ENCODE results near the gene AURKA.

The AURKA gene

DNA sequence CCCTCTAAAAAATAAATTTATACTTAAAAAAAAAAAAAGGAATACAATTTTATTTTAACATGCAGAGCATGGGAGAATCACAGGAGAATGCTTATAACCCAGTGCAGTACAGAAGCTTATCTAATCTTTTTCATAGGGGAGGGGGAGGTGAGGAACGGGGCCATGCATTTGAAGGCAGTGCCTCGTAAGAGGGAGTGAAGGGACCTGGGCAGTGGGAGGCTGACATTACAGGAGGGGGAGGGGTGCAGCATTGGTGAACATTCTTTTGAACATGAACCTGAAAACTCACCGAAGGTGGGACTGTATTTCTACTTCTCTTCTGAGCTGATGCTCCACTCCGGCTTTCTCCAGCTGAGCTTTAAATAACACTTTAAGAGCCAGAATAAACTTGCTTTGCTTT lies 9.3 kb downstream of the AURKA start:
- no peak overlapping the region for H3K27ac ChIP-seq (ENCODE audit: low read depth, low read length)
- no peaks in the 10 kb centered on the region for H3K27me3 ChIP-seq (ENCODE audit: control insufficient read depth in 1 of 2, insufficient read depth in 2 of 2, low read length in 2 of 2)
- peaks cover 8 to 52% of the 10 kb centered on the region in 2 donors for H3K36me3 ChIP-seq (ENCODE audit: control insufficient read depth in 1 of 2, insufficient read depth in 2 of 2, low read length in 2 of 2)
- H3K4me1 ChIP-seq (ENCODE audit: control insufficient read depth in 1 of 2, insufficient read depth in 2 of 2, low read length in 2 of 2), result no peaks in the 10 kb centered on the region
- no peak overlapping the region for H3K9ac ChIP-seq (ENCODE audit: low read depth in 1 of 2, low read length in 2 of 2)
- no peaks in the 10 kb centered on the region for H3K9me3 ChIP-seq (ENCODE audit: control insufficient read depth in 1 of 2, low read length in 2 of 2)
- H3K4me3 ChIP-seq (ENCODE audit: low read depth in 1 of 2, low read length in 2 of 2), result no peak overlapping the region

DNA sequence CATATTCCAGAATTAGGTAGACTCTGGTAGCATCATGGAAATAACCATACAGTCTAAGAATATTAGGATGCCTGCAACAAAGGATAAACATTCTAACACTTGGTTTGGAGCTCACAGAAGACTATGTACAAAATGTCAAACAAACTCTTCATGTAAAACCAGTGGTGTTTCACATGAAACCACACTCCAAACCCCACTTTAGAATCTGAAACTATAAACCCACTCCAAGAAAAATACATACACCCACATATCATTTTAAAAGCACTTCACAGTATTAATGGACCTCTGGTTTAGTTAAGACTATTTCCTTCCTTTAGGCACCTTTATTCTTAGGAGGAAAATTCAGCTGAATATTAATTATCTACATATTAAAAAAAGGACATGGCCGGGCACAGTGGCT lies 10.5 kb downstream of the AURKA start:
- Histone ChIP-seq H3K27ac (ENCODE audit: low read depth, low read length) (no peak overlapping the region), H3K4me3 (ENCODE audit: low read depth in 1 of 2, low read length in 2 of 2) (no peak overlapping the region), H3K4me1 (ENCODE audit: control insufficient read depth in 1 of 2, insufficient read depth in 2 of 2, low read length in 2 of 2) (no peaks in the 10 kb centered on the region), H3K27me3 (ENCODE audit: control insufficient read depth in 1 of 2, insufficient read depth in 2 of 2, low read length in 2 of 2) (no peaks in the 10 kb centered on the region), H3K9me3 (ENCODE audit: control insufficient read depth in 1 of 2, low read length in 2 of 2) (no peaks in the 10 kb centered on the region), H3K9ac (ENCODE audit: low read depth in 1 of 2, low read length in 2 of 2) (no peak overlapping the region), H3K36me3 (ENCODE audit: control insufficient read depth in 1 of 2, insufficient read depth in 2 of 2, low read length in 2 of 2) (peaks cover 8 to 57% of the 10 kb centered on the region in 2 donors)

DNA sequence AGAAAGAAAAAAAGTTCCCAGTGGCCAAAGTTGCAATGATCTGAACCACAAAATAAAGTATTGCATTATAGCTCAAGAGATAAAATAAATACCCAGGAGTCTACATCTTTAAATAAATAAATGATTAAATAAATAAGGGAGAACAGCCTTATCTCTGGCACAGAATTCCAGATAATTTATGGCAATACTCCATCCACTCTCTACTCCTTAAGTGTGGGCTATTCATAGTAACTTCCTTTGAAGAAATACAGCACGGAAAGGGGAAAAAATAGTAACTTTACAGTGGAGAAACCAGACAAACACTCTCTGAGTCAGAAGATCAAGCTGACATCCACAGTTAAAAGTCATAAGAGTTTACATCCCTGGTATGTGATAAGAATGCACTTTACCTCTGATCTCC lies 11.6 kb downstream of the AURKA start:
- H3K9me3 ChIP-seq (ENCODE audit: control insufficient read depth in 1 of 2, low read length in 2 of 2), result no peaks in the 10 kb centered on the region
- H3K9ac ChIP-seq (ENCODE audit: low read depth in 1 of 2, low read length in 2 of 2), result no peak overlapping the region
- H3K27me3 ChIP-seq (ENCODE audit: control insufficient read depth in 1 of 2, insufficient read depth in 2 of 2, low read length in 2 of 2), result no peaks in the 10 kb centered on the region
- peaks cover 0 to 7% of the 10 kb centered on the region in 2 donors for H3K4me1 ChIP-seq (ENCODE audit: control insufficient read depth in 1 of 2, insufficient read depth in 2 of 2, low read length in 2 of 2)
- peaks cover 8 to 52% of the 10 kb centered on the region in 2 donors for H3K36me3 ChIP-seq (ENCODE audit: control insufficient read depth in 1 of 2, insufficient read depth in 2 of 2, low read length in 2 of 2)
- no peak overlapping the region for H3K4me3 ChIP-seq (ENCODE audit: low read depth in 1 of 2, low read length in 2 of 2)
- no peak overlapping the region for H3K27ac ChIP-seq (ENCODE audit: low read depth, low read length)

DNA sequence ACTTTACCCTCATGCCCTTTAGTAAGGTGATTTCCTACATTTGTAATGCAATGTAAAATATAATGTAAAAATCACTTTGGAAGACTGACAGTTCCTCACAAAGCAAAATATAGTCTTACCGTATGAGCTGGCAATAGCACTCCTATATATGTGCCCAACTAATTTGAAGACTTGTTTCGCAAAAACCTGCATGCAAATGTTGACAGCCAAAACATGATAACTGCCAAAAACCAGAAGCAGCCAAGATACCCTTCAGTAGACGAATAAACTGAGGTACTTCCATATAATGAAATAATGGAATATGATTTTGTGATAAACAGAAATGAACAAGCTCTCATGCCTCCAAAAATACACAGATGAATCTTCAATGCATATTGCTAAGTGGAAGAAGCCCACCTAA lies 13.6 kb downstream of the AURKA start:
- H3K27me3 ChIP-seq (ENCODE audit: control insufficient read depth in 1 of 2, insufficient read depth in 2 of 2, low read length in 2 of 2), result no peaks in the 10 kb centered on the region
- H3K9me3 ChIP-seq (ENCODE audit: control insufficient read depth in 1 of 2, low read length in 2 of 2), result no peaks in the 10 kb centered on the region
- peaks cover 0 to 45% of the 10 kb centered on the region in 2 donors for H3K36me3 ChIP-seq (ENCODE audit: control insufficient read depth in 1 of 2, insufficient read depth in 2 of 2, low read length in 2 of 2)
- H3K27ac ChIP-seq (ENCODE audit: low read depth, low read length), result no peak overlapping the region
- H3K4me1 ChIP-seq (ENCODE audit: control insufficient read depth in 1 of 2, insufficient read depth in 2 of 2, low read length in 2 of 2), result peaks cover 0 to 7% of the 10 kb centered on the region in 2 donors
- H3K4me3 ChIP-seq (ENCODE audit: low read depth in 1 of 2, low read length in 2 of 2), result no peak overlapping the region
- no peak overlapping the region for H3K9ac ChIP-seq (ENCODE audit: low read depth in 1 of 2, low read length in 2 of 2)

DNA sequence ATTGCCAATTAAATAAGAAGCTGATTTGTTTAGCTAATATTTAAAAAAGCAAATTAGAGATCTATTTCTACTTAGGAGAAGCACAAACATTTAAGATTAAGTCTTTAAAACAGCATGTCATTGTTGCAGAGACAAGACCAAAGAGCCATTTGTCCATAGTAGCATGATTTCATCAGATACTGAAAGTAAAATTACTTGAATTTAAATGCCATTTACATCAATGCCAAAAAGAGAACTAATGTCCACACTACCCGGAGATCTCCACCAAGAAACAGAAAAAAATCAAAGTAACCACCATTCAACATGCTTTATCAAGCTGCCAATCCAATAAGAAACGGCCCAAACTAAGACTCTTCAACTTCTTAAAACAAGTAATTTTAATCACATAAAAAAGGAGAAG lies 15.7 kb downstream of the AURKA start:
- H3K9me3 ChIP-seq (ENCODE audit: control insufficient read depth in 1 of 2, low read length in 2 of 2), result no peaks in the 10 kb centered on the region
- no peak overlapping the region for H3K9ac ChIP-seq (ENCODE audit: low read depth in 1 of 2, low read length in 2 of 2)
- no peak overlapping the region for H3K4me3 ChIP-seq (ENCODE audit: low read depth in 1 of 2, low read length in 2 of 2)
- peaks cover 0 to 7% of the 10 kb centered on the region in 2 donors for H3K4me1 ChIP-seq (ENCODE audit: control insufficient read depth in 1 of 2, insufficient read depth in 2 of 2, low read length in 2 of 2)
- H3K36me3 ChIP-seq (ENCODE audit: control insufficient read depth in 1 of 2, insufficient read depth in 2 of 2, low read length in 2 of 2), result peaks cover 0 to 57% of the 10 kb centered on the region in 2 donors
- no peaks in the 10 kb centered on the region for H3K27me3 ChIP-seq (ENCODE audit: control insufficient read depth in 1 of 2, insufficient read depth in 2 of 2, low read length in 2 of 2)
- H3K27ac ChIP-seq (ENCODE audit: low read depth, low read length), result no peak overlapping the region

DNA sequence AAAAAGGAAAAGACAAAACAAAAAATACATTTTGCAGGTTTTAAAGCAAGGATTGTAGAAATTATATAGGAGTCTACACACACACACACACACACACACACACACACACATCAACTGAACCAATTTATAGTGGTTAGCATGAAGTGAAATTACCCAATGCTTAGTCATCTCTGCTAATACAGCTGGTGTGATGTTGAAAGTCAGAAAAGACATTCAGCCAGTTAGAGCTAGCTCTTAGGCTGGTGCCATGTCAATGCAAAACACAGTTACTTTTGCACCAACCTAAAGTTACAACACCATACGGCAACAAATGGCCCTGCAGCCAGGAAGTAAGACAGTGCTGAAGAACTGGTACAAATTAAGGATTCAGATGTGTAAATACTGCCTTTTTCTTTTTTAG lies 18.1 kb downstream of the AURKA start:
- H3K4me3 ChIP-seq (ENCODE audit: low read depth in 1 of 2, low read length in 2 of 2), result no peak overlapping the region
- H3K4me1 ChIP-seq (ENCODE audit: control insufficient read depth in 1 of 2, insufficient read depth in 2 of 2, low read length in 2 of 2), result peaks cover 0 to 7% of the 10 kb centered on the region in 2 donors
- no peak overlapping the region for H3K9ac ChIP-seq (ENCODE audit: low read depth in 1 of 2, low read length in 2 of 2)
- no peak overlapping the region for H3K27ac ChIP-seq (ENCODE audit: low read depth, low read length)
- no peaks in the 10 kb centered on the region for H3K9me3 ChIP-seq (ENCODE audit: control insufficient read depth in 1 of 2, low read length in 2 of 2)
- peaks cover 3 to 64% of the 10 kb centered on the region in 2 donors for H3K36me3 ChIP-seq (ENCODE audit: control insufficient read depth in 1 of 2, insufficient read depth in 2 of 2, low read length in 2 of 2)
- H3K27me3 ChIP-seq (ENCODE audit: control insufficient read depth in 1 of 2, insufficient read depth in 2 of 2, low read length in 2 of 2), result no peaks in the 10 kb centered on the region

DNA sequence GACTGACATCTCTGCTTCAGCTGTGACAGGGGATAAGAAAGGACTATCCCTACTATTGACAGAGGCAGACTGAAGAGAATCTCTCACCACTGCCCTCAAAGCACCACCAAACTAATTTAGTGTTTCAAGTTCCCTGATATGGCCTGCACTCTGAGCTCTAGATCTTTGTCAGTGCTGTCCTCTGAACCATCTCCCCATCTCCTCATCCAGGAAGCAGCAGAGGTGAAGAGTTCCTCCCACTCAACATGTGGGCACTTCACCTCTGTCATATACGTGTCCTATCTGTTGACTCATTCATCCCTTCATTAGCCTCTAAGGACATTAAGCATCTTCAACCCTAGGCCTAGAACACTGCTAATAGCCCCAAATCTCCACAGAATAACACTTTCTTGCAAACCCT lies 19.2 kb downstream of the AURKA start:
- H3K27me3 ChIP-seq (ENCODE audit: control insufficient read depth in 1 of 2, insufficient read depth in 2 of 2, low read length in 2 of 2), result no peaks in the 10 kb centered on the region
- no peak overlapping the region for H3K4me3 ChIP-seq (ENCODE audit: low read depth in 1 of 2, low read length in 2 of 2)
- no peaks in the 10 kb centered on the region for H3K9me3 ChIP-seq (ENCODE audit: control insufficient read depth in 1 of 2, low read length in 2 of 2)
- no peak overlapping the region for H3K27ac ChIP-seq (ENCODE audit: low read depth, low read length)
- H3K36me3 ChIP-seq (ENCODE audit: control insufficient read depth in 1 of 2, insufficient read depth in 2 of 2, low read length in 2 of 2), result peaks cover 3 to 61% of the 10 kb centered on the region in 2 donors
- peaks cover 0 to 7% of the 10 kb centered on the region in 2 donors for H3K4me1 ChIP-seq (ENCODE audit: control insufficient read depth in 1 of 2, insufficient read depth in 2 of 2, low read length in 2 of 2)
- no peak overlapping the region for H3K9ac ChIP-seq (ENCODE audit: low read depth in 1 of 2, low read length in 2 of 2)

DNA sequence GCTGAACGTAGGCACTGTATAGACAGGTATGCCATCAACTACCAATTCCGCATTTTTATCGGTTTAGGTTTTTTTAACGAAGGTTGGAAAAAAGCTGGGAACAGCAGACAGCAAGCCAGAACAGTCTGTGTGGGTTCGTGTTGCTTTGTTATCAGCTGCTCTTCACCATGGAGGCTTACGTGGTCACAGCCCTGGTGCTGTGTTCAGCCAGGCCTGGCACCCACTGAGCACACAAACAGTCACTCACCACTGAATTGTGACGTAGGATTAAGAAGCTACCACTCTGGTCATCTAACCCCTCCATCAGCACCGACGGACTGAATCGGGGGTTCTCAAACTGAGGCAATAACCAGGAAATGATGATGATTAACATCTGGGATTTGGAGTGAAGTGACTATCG lies 20.0 kb downstream of the AURKA start:
- no peaks in the 10 kb centered on the region for H3K9me3 ChIP-seq (ENCODE audit: control insufficient read depth in 1 of 2, low read length in 2 of 2)
- no peak overlapping the region for H3K27ac ChIP-seq (ENCODE audit: low read depth, low read length)
- peaks cover 3 to 63% of the 10 kb centered on the region in 2 donors for H3K36me3 ChIP-seq (ENCODE audit: control insufficient read depth in 1 of 2, insufficient read depth in 2 of 2, low read length in 2 of 2)
- H3K9ac ChIP-seq (ENCODE audit: low read depth in 1 of 2, low read length in 2 of 2), result no peak overlapping the region
- peaks cover 0 to 7% of the 10 kb centered on the region in 2 donors for H3K4me1 ChIP-seq (ENCODE audit: control insufficient read depth in 1 of 2, insufficient read depth in 2 of 2, low read length in 2 of 2)
- no peak overlapping the region for H3K4me3 ChIP-seq (ENCODE audit: low read depth in 1 of 2, low read length in 2 of 2)
- no peaks in the 10 kb centered on the region for H3K27me3 ChIP-seq (ENCODE audit: control insufficient read depth in 1 of 2, insufficient read depth in 2 of 2, low read length in 2 of 2)

DNA sequence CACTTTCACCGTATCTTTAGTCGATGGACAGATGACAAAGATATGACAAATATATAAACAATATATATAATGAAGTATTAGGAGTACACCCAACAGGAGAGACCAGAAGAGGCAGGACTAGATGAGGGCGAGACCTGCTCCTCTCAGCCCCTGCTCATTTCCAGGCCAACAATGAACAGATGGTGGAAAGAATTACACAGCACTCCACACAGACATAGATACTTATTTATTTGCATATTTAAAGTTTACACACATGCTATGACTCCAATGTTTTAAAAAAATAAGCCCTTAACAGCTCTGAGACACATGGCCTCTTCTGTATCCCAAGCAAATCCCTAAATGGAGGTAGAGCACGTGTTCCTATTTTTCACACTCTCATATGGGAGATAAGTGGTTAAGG lies 22.8 kb downstream of the AURKA start:
- no peak overlapping the region for H3K4me3 ChIP-seq (ENCODE audit: low read depth in 1 of 2, low read length in 2 of 2)
- H3K4me1 ChIP-seq (ENCODE audit: control insufficient read depth in 1 of 2, insufficient read depth in 2 of 2, low read length in 2 of 2), result no peaks in the 10 kb centered on the region
- H3K9ac ChIP-seq (ENCODE audit: low read depth in 1 of 2, low read length in 2 of 2), result no peak overlapping the region
- H3K9me3 ChIP-seq (ENCODE audit: control insufficient read depth in 1 of 2, low read length in 2 of 2), result no peaks in the 10 kb centered on the region
- peaks cover 3 to 60% of the 10 kb centered on the region in 2 donors for H3K36me3 ChIP-seq (ENCODE audit: control insufficient read depth in 1 of 2, insufficient read depth in 2 of 2, low read length in 2 of 2)
- no peaks in the 10 kb centered on the region for H3K27me3 ChIP-seq (ENCODE audit: control insufficient read depth in 1 of 2, insufficient read depth in 2 of 2, low read length in 2 of 2)
- no peak overlapping the region for H3K27ac ChIP-seq (ENCODE audit: low read depth, low read length)

DNA sequence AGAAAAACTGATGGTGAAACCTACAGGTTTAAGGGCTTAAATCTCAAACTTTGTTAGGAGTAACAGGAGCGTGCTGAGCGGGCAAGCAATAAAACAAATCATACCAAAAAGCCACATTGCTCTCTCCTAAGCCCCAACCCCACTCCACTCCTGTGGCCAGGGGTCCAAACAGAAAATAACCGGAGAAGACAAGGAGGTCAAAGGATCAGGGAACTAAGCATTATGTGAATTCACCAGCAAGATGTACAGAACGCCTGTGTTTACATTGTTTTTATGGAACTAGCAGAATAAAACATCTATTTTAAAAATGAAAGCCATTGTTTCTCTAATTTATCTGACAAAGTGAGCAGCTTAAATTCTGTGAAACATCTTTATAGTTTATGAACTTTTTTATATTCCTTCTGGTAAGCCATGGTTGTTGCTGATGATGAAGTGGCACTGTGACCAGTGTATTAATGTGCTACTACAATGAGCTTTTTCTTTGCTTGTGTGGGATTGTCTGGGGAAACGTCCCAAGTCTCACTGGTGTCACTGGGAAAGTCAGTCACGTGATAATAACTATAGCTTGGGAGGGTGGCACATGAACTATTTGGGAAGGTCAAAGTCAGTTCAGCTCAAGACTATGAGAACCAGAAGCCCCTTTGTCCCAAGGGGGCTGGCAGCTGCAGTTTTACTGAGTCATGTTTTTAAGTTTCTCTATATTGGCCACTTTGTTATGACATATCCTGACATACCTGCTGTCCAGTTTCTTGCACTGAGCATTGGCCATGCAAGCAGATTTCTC lies 23.5 kb downstream of the AURKA start:
- no peaks in the 10 kb centered on the region for H3K4me1 ChIP-seq (ENCODE audit: control insufficient read depth in 1 of 2, insufficient read depth in 2 of 2, low read length in 2 of 2)
- no peaks in the 10 kb centered on the region for H3K9me3 ChIP-seq (ENCODE audit: control insufficient read depth in 1 of 2, low read length in 2 of 2)
- no peak overlapping the region for H3K4me3 ChIP-seq (ENCODE audit: low read depth in 1 of 2, low read length in 2 of 2)
- no peaks in the 10 kb centered on the region for H3K27me3 ChIP-seq (ENCODE audit: control insufficient read depth in 1 of 2, insufficient read depth in 2 of 2, low read length in 2 of 2)
- peaks cover 3 to 57% of the 10 kb centered on the region in 2 donors for H3K36me3 ChIP-seq (ENCODE audit: control insufficient read depth in 1 of 2, insufficient read depth in 2 of 2, low read length in 2 of 2)
- no peak overlapping the region for H3K9ac ChIP-seq (ENCODE audit: low read depth in 1 of 2, low read length in 2 of 2)
- H3K27ac ChIP-seq (ENCODE audit: low read depth, low read length), result no peak overlapping the region

Measured in duodenal mucosa (tissue), 2 donors.